ENCODE results near the gene HACD1.

Gene HACD1

DNA sequence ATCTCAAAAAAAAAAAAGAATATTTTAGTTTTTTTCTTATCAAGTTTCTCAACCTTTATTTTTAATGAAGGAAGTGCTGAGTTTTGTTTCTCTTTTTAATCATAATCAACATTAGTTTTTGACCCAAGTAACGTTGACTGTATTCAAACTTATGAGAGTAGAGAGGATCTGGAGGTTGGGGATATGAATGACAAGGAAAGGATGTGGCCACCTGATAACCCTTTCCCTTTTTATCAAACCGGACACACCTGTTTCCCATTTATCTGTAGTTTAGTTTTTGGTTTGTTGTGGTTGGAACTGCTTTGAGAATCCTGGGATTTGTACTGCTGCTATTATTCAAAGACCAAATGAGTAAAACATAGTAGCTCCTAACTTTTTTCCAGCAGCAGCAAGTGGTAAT lies 38.6 kb downstream of the HACD1 start:
- DNase-seq (ENCODE audit: low read depth): no peak

DNA sequence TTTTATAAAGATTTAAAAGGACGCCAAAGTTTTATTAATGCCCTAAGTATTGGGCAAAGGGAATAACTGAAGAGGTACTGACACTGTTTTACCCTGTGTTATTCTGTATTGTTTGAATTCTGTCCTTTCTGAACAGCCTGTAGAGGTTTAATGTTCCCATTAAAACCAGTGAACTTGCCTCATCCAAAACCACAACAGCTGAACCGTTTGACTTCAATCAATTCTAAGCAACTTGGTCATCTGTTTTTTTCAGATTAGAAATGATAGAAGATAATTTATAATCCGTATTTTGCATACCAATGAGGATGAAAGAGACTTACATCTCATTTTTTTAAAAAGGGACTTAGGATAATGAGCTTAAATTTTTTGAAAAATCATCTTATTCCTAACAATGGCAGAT lies 40.4 kb downstream of the HACD1 start:
- no peak for DNase-seq (ENCODE audit: low read depth)

- DNase-seq (ENCODE audit: low read depth): no peak
Observed at GRCh38 chr10:17564911-17565310, 52.3 kb downstream of the HACD1 start.

- DNase-seq (ENCODE audit: low read depth): no peak
Observed at GRCh38 chr10:17563452-17563851, 53.7 kb downstream of the HACD1 start.

GRCh38 chr10:17562614-17563013 lies 54.6 kb downstream of the HACD1 start:
- DNase-seq (ENCODE audit: low read depth): no peak

GRCh38 chr10:17561111-17561510 lies 56.1 kb downstream of the HACD1 start:
- no peak for DNase-seq (ENCODE audit: low read depth)

DNA sequence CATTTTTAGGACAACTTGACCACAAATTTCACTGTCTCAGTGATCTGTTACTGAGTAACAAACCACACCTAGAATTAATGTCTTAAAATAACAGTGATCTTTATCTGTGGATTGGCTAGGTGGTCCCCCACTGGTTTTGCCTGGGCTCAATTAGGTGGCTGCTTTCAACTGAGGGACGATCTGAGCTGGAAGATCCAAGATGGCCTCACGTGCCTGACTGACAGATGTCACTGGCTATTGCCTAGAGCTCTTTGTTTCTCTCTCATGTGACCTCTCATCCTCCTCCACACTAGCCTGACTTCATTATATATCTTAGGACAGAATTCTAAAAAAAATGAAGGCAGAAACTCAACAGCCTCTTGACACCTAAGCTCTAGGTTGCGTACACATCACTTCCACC lies 59.7 kb downstream of the HACD1 start:
- no peak for DNase-seq (ENCODE audit: low read depth)

DNA sequence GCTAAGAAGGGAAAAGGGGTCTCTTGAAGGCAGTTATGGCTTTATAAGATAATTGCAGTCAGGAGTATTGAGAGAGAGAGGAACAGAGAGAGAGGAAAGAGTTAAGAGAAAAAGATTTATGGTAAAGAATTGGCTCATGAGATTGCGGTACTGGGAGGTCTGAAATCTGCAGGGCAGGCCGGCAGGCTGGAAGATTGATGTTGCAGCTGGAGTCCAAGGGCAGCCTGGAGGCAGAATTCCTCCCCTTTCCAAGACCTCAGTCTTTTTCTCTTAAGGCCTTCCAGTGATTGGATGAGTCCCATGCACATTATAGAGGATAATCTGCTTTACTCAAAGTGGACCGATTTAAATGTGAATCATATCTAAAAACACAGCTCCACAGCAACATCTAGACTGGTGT lies 68.4 kb downstream of the HACD1 start:
- no peak for DNase-seq (ENCODE audit: low read depth)

GRCh38 chr10:17548162-17548561 lies 69.0 kb downstream of the HACD1 start:
- no peak for DNase-seq (ENCODE audit: low read depth)

DNA sequence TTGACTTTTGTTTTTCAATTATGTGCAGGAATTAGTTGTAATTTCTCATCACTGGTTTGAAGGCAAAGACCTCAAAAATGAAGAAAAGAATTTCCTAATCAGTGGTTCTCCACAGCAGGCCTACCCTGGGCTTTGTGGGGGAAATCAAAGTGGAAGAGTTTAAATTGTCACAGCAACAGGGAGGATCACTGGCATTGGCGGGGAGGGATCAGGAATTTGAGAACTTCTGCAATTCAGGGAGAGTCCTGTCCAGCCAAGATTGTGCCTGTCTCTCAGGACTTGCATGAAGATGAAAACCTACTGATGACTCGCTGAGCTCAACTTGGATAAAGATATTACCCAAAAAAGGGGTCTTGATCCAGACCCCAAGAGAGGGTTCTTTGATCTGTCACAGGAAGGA lies 70.1 kb downstream of the HACD1 start:
- DNase-seq (ENCODE audit: low read depth): no peak

GRCh38 chr10:17544465-17544864 lies 72.7 kb downstream of the HACD1 start:
- DNase-seq (ENCODE audit: low read depth): no peak

All from activated T-cell treated with anti-CD3 and anti-CD28 coated beads for 48 hours (primary cell).